Epithelial cell of esophagus (primary cell): ENCODE data around the gene TPX2.

Source experiments
- DNase-seq: peaks from one replicate; pipeline ENCODE4 v3.0.0; 2010; ENCODE audit warnings: low read depth
- H3K4me3 ChIP-seq: 2 replicates; pipeline ENCODE4 v1.5.1; 2011; ENCODE audit warnings: mild to moderate bottlenecking, low read length, control low read depth
- TF ChIP-seq, protein P1 (sequence below): IDR thresholded peaks from 2 replicates; pipeline ENCODE4 v1.5.1; 2011; ENCODE audit warnings: low read depth, mild to moderate bottlenecking, low read length, control low read depth, inconsistent platforms; ENCODE audit not compliant: insufficient read depth; ENCODE audit errors: missing control alignments

TPX2 gene

DNA sequence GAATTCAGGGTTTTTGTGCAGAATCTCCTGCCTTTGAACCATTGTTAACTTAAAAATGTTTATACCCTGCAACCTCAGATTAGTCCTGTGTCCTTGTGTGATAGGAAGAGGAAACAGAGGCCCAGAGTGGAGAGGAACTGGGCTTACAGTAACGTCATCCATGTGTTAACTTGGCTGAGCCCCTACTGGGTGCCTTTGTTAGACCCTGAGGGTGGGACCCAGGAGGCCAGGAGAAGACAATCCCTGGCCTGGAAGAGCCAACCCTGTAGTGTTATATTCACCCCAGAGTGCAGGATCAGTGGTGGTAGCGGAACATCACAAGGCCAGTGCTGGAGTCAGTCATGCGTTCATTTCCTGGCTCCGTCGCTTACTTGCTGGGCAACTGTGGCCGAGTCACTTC lies 90.6 kb downstream of the TPX2 start:
- TF ChIP-seq, protein P1, sequence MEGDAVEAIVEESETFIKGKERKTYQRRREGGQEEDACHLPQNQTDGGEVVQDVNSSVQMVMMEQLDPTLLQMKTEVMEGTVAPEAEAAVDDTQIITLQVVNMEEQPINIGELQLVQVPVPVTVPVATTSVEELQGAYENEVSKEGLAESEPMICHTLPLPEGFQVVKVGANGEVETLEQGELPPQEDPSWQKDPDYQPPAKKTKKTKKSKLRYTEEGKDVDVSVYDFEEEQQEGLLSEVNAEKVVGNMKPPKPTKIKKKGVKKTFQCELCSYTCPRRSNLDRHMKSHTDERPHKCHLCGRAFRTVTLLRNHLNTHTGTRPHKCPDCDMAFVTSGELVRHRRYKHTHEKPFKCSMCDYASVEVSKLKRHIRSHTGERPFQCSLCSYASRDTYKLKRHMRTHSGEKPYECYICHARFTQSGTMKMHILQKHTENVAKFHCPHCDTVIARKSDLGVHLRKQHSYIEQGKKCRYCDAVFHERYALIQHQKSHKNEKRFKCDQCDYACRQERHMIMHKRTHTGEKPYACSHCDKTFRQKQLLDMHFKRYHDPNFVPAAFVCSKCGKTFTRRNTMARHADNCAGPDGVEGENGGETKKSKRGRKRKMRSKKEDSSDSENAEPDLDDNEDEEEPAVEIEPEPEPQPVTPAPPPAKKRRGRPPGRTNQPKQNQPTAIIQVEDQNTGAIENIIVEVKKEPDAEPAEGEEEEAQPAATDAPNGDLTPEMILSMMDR, result no peak
- no peak for DNase-seq
- H3K4me3 ChIP-seq, result no peak overlapping the region

GRCh38 chr20:31830406-31830981 lies 91.4 kb downstream of the TPX2 start:
- DNase-seq, result no peak
- TF ChIP-seq, protein P1, result no peak
- no peak overlapping the region for H3K4me3 ChIP-seq

- H3K4me3 ChIP-seq, result no peak overlapping the region
- TF ChIP-seq, protein P1, result no peak
- no peak for DNase-seq
Observed at GRCh38 chr20:31831211-31831610, 92.1 kb downstream of the TPX2 start.

DNA sequence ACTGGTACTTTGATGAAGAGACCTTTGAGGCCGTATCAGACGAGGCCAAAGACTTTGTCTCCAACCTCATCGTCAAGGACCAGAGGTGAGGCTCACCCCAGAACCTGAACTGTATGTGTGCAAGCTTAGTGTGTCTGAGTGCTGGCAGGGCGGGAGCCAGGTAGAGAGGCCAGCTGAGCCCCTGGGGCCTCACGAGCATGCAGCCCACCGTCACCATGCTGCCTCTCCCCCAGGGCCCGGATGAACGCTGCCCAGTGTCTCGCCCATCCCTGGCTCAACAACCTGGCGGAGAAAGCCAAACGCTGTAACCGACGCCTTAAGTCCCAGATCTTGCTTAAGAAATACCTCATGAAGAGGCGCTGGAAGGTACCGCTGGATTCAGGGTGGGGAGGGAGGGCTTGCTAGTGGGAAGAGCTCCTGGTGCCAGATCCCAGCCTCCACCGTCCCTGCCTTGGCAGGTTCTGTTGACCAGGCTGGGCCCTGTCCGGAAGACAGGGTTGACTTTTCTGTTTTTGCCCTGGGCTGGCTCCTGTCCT lies 92.7 kb downstream of the TPX2 start:
- no peak for DNase-seq
- TF ChIP-seq, protein P1, result no peak
- no peak overlapping the region for H3K4me3 ChIP-seq

GRCh38 chr20:31833130-31833930 lies 94.2 kb downstream of the TPX2 start:
- H3K4me3 ChIP-seq, result no peak overlapping the region
- TF ChIP-seq, protein P1, result peak; percentile 68
- DNase-seq, result peak; percentile 37

GRCh38 chr20:31833931-31834521 lies 94.9 kb downstream of the TPX2 start:
- no peak overlapping the region for H3K4me3 ChIP-seq
- TF ChIP-seq, protein P1, result no peak
- no peak for DNase-seq

GRCh38 chr20:31835554-31835953 lies 96.5 kb downstream of the TPX2 start:
- DNase-seq, result no peak
- no peak overlapping the region for H3K4me3 ChIP-seq
- TF ChIP-seq, protein P1, result no peak
